ENCODE measurements around the gene ABCC10.

DNA sequence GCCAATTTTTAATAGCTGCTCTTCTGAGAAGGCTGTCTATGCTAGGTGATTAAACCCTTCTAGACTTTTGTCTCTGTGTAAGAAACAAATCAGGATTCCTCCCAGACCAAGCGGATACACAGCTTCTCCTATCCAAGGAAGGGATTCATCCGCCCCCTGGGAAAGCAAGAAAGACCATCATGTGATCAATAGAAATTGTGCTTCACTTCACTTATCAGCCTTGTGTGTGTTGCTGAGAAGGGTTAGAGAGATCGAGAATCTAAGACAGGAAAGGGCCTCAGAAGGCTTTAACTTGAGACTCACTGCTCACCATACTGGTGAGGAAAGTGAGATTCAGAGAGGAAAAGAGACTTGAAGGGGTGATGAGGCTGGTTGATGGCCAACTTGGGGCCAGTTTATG, 1.5 kb downstream of the ABCC10 start:
- TF ChIP-seq, protein P1, sequence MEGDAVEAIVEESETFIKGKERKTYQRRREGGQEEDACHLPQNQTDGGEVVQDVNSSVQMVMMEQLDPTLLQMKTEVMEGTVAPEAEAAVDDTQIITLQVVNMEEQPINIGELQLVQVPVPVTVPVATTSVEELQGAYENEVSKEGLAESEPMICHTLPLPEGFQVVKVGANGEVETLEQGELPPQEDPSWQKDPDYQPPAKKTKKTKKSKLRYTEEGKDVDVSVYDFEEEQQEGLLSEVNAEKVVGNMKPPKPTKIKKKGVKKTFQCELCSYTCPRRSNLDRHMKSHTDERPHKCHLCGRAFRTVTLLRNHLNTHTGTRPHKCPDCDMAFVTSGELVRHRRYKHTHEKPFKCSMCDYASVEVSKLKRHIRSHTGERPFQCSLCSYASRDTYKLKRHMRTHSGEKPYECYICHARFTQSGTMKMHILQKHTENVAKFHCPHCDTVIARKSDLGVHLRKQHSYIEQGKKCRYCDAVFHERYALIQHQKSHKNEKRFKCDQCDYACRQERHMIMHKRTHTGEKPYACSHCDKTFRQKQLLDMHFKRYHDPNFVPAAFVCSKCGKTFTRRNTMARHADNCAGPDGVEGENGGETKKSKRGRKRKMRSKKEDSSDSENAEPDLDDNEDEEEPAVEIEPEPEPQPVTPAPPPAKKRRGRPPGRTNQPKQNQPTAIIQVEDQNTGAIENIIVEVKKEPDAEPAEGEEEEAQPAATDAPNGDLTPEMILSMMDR (IDR thresholded peaks at IDR 0.05), result no peak
- TF ChIP-seq POLR2A (IDR thresholded peaks at IDR 0.05), result no peak

Data from esophagus squamous epithelium (tissue), 4 donors.